ENCODE results near the gene GAPDH. TPM values are rescaled to one million over a fixed set of nuclear protein-coding genes. Genes with fewer than 3 reads are reported as not detected.

The GAPDH gene
- total RNA-seq, 1 donor from 2014 or later = 1,424 TPM

GRCh38 chr12:6529291-6529737 lies 5.0 kb upstream of the GAPDH start:
- no peak for DNase-seq

- no peak for DNase-seq
Measured at GRCh38 chr12:6530576-6531260, 3.6 kb upstream of the GAPDH start.

DNA sequence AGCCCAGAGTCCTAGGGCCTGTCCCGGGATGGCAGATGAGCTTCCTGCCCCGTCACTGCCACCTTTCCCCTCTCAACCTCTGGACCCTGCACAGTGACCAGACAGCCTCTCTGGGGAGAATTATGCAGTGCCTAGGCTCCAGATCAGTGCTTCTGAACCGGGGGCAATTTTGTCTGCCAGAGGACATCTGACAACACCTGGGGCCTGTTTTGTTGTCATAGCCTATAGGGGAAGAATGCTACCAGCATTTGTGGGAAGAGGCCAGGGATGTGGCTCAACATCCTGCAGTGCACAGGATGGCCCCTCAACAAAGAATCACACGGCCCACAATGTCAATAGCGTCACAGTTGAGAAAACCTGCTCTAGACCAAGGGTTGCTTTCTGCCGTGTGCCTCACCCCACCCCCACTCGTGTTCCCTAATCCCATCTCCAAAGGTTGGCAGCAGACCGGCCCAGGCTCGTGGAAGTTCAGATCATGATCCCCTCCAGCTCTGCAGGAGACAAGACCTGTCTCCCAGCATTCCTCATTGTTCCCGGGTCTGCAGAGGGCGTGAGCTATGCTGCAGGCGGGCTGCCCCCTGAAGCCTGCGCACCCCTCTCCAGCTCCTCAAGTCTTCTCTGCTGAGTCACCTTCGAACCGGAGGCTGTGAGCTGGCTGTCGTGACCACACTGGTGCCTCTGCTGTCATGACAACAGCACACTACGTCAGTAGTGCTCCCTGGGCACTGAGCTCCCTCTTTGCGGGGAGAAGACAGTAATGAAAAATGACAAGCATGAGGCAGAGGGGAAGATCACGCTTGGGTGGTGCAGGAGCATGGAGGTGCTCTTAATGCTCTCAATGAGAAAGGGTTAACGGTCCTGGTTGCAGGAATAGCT lies 2.0 kb upstream of the GAPDH start:
- DNase-seq = no peak

- DNase-seq = no peak
Measured at GRCh38 chr12:6532927-6533652, 1.2 kb upstream of the GAPDH start.

GRCh38 chr12:6533653-6533922 lies 729 bp upstream of the GAPDH start:
- peak; percentile 78 for DNase-seq

DNA sequence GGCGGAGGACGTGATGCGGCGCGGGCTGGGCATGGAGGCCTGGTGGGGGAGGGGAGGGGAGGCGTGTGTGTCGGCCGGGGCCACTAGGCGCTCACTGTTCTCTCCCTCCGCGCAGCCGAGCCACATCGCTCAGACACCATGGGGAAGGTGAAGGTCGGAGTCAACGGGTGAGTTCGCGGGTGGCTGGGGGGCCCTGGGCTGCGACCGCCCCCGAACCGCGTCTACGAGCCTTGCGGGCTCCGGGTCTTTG lies 303 bp downstream of the GAPDH start:
- peak; percentile 81 for DNase-seq

GRCh38 chr12:6534945-6535696 lies 804 bp downstream of the GAPDH start:
- DNase-seq = no peak

GRCh38 chr12:6535697-6535946 lies 1.3 kb downstream of the GAPDH start:
- no peak for DNase-seq

GRCh38 chr12:6535960-6536847 lies 1.9 kb downstream of the GAPDH start:
- no peak for DNase-seq

GRCh38 chr12:6536894-6537579 lies 2.7 kb downstream of the GAPDH start:
- no peak for DNase-seq

GRCh38 chr12:6537580-6538419 lies 3.5 kb downstream of the GAPDH start:
- peak; percentile 56 for DNase-seq

DNA sequence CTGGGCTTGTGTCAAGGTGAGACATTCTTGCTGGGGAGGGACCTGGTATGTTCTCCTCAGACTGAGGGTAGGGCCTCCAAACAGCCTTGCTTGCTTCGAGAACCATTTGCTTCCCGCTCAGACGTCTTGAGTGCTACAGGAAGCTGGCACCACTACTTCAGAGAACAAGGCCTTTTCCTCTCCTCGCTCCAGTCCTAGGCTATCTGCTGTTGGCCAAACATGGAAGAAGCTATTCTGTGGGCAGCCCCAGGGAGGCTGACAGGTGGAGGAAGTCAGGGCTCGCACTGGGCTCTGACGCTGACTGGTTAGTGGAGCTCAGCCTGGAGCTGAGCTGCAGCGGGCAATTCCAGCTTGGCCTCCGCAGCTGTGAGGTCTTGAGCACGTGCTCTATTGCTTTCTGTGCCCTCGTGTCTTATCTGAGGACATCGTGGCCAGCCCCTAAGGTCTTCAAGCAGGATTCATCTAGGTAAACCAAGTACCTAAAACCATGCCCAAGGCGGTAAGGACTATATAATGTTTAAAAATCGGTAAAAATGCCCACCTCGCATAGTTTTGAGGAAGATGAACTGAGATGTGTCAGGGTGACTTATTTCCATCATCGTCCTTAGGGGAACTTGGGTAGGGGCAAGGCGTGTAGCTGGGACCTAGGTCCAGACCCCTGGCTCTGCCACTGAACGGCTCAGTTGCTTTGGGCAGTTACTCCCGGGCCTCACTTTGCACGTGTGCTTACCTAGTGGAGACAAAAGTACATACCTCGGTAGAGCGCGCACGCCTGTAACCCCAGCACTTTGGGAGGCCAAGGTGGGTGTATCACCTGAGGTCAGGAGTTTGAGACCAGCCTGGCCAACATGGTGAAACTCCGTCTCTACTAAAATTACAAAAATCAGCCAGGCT lies 4.3 kb downstream of the GAPDH start:
- DNase-seq = no peak

GRCh38 chr12:6539314-6539682 lies 5.0 kb downstream of the GAPDH start:
- DNase-seq = no peak

GRCh38 chr12:6539707-6540134 lies 5.4 kb downstream of the GAPDH start:
- DNase-seq = no peak

DNA sequence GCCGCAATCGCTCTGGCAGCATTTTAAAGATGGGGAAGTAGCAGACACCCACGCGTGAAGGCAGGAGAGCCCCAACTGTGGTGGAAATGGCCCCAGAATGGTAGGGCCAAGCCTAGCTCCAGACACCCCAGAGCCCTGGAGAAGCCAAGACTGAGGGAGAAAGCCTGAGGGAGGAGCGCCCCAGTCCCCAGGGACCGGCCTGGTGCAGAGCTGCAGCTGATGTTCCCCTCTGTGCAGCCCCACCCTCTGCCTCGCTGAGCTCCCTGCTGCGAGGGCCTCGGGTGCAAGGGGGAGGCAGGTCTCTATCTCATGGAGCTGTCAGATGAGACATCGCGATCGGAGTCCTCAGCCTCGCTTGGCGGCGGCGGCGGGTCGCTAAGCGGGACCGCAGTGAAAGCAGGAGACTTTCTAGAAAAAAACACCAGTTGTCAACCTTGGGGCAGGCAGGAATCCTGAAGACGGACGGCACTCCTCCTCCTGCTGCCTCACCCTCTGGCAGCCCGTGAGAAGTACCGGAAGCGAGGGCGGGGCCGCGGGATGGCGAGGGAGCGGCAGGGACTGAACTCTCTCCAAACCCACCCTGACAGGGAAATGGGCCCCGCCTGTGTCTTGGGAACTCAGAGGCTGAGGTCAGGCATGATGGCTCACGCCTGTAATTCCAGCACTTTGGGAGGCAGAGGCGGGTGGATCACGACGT lies 6.0 kb downstream of the GAPDH start:
- DNase-seq = peak; percentile 61

DNA sequence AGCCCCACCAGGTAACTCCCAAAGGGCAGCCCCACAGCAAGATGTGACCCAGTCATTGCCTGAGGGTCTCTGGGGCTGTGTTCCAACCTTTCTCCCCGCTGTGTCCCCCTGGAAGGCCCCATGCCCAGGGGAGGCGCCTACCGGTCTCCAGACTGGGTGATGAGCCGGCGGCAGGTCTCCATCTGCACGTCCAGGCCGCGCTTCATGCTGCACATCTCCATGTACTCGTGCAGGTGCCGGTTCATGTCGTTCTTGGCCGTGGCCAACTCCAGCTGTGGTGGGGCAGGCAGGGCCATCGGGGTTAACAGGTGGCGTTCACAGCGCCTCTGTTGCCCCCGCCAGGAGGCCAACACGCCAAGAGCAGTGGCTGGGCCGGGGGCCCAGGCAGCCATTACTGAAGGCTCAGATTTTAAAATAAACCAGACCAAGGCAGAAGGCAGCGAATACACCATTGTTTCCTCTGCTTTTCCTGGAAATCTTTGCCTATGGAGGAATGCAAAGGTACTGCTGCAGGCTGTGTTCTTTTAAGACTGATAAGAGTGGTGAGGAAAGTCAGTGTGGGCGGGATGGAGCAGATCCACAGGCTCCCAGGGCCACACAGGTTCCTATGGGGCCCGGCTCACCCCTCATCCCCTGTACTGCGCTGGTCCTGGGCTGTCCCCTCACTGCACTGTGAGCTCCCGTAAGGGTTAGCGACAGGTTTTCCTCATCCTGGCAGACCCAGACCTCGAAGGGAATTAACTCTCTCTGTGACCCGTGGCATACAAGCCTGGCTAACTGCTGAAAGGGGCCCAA lies 7.3 kb downstream of the GAPDH start:
- DNase-seq = no peak

DNA sequence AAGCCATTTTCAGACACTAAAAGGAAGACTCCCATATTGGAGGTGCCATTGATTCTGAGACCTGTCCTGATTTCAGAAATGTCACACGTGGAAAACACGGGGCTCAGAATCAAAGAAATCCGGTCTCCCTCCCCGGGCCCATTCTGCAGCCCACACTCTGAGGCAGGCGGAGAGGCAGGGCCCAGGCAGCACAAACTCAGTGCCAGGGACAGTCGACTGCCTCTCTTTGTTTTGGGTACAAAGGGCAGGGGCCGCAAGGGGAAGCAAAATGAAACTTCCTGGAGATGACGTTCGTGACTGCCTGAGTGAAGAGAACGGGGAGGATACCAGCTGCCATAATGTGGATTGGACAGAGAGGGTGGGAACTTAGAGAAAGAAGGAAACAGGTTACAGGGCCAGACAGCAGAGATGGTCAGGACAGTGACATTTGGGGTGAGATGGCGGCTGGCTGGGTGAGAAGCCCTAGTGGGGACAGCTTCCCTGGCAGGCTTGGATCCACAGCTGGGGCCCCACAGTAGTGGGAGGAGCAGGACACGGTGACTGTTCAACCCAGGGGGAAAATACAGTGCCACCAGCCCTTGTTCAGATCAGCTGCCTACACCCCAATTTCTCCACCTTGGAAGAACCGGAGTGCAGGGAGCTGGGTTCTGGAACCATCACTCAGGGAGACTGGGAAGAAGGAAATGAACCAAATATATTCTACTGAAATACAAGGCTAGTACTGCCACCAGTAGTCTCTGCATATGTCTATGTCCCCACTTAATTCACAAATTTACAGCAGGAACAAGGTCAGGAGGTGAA lies 8.1 kb downstream of the GAPDH start:
- DNase-seq = no peak

Data from skin of body (tissue), 2 donors.